Keratinocyte (primary cell): ENCODE data around the gene TMEM39A. TPM values are rescaled to one million over a fixed set of nuclear protein-coding genes. Genes with fewer than 3 reads are reported as not detected.

ENCODE experiments used
- polyA plus RNA-seq, 5 experiments: library from polyadenylated mRNA; depleted of rRNA in 3 of 5; stranded (reverse) in 3 of 5; stranded (forward) in 1 of 5; unstranded in 1 of 5; fragments of >200 nt; gene quantifications; 1 replicate in 1 of 5; 2 replicates in 3 of 5; 3 replicates in 1 of 5; pipeline versions ENCODE4 v1.2.1 to v1.2.3, GENCODE V29; 2011 to 2012; ENCODE audit warnings: missing spikeins in 2 of 5, low read depth in 1 of 5, low replicate concordance in 1 of 5

Gene TMEM39A
- polyA plus RNA-seq, 1 donor (not counting 4 experiments of a cell fraction or from before 2014, with no cell fraction given), result 26.3 TPM

Other genes with a start within 250 kb of the TMEM39A start
- gene B4GALT4, start 222.7 kb downstream of the TMEM39A start, polyA plus RNA-seq, result 26.0 to 43.3 TPM (median 29.4 TPM) in 3 replicates
- 3.0 to 4.8 TPM (median 3.5 TPM) in 3 replicates for gene ARHGAP31, start 169.2 kb downstream of the TMEM39A start, polyA plus RNA-seq
- 12.9 to 16.6 TPM (median 13.2 TPM) in 3 replicates for gene POGLUT1, start 5.3 kb upstream of the TMEM39A start, polyA plus RNA-seq
- gene TIMMDC1, start 34.9 kb upstream of the TMEM39A start, polyA plus RNA-seq, result 81.3 to 140 TPM (median 109 TPM) in 3 replicates
- gene CD80, start 96.0 kb upstream of the TMEM39A start, polyA plus RNA-seq, result 0.10 TPM in 1 of 3 replicates, not detected in the others
- gene ADPRH, start 115.9 kb upstream of the TMEM39A start, polyA plus RNA-seq, result 0.26 to 0.39 TPM (median 0.35 TPM) in 3 replicates
- gene PLA1A, start 134.3 kb upstream of the TMEM39A start, polyA plus RNA-seq, result 0.08 TPM in 1 of 3 replicates, not detected in the others
- 0.48 to 1.3 TPM (median 0.87 TPM) in 3 replicates for gene POPDC2, start 197.0 kb upstream of the TMEM39A start, polyA plus RNA-seq
- gene COX17, start 213.8 kb upstream of the TMEM39A start, polyA plus RNA-seq, result 35.1 to 40.6 TPM (median 40.0 TPM) in 3 replicates
- not detected in 3 replicates for gene CFAP91, start 239.4 kb upstream of the TMEM39A start, polyA plus RNA-seq